ENCODE measurements around the gene SAMMSON.

DNA sequence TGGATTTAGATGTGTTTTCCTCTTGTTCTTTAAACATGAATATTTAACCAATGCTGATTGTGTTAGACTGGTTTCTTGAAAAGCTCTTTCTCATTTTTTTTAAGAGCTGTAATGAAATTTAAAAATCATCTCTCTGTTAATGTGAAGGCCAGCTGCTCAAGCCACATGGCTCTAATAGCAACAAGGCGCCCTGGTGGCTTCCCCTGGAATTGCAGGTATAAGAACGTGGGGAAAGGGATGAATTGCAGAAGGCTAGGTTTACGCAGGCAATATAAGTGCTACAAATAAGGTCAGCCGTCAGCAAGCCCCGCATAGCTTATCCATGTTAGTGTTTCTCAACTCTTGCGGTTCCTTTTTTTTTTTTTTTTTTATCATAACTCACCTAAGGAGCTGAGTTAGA is 108.5 kb downstream of the SAMMSON start:
- TF ChIP-seq, protein P1, sequence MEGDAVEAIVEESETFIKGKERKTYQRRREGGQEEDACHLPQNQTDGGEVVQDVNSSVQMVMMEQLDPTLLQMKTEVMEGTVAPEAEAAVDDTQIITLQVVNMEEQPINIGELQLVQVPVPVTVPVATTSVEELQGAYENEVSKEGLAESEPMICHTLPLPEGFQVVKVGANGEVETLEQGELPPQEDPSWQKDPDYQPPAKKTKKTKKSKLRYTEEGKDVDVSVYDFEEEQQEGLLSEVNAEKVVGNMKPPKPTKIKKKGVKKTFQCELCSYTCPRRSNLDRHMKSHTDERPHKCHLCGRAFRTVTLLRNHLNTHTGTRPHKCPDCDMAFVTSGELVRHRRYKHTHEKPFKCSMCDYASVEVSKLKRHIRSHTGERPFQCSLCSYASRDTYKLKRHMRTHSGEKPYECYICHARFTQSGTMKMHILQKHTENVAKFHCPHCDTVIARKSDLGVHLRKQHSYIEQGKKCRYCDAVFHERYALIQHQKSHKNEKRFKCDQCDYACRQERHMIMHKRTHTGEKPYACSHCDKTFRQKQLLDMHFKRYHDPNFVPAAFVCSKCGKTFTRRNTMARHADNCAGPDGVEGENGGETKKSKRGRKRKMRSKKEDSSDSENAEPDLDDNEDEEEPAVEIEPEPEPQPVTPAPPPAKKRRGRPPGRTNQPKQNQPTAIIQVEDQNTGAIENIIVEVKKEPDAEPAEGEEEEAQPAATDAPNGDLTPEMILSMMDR (IDR thresholded peaks at IDR 0.05): peak; percentile 41
- no peak for TF ChIP-seq EZH2 (IDR thresholded peaks at IDR 0.05; ENCODE audit: borderline replicate concordance, insufficient read depth, low read depth, low read length, poor library complexity, severe bottlenecking)
